Measurements from ENCODE around the gene SDHB. TPM values are rescaled to one million over a fixed set of nuclear protein-coding genes. Genes with fewer than 3 reads are reported as not detected.
"Not testable (repeated sequence)": the region's sequence is repeated elsewhere in the genome, so short reads cannot be mapped to it uniquely, and the experiment has no call there.

SDHB gene
- total RNA-seq, 6 donors from 2014 or later, result 37.7 to 98.7 (median 74.8) TPM

- H3K4me3 ChIP-seq, result no peak overlapping the region
- H3K4me1 ChIP-seq, result peaks cover 0 to 8% (median 1%) of the 10 kb centered on the region in 4 donors
- H3K27me3 ChIP-seq, result no peaks in the 10 kb centered on the region
- WGBS, 2 donors, result 66 to 73% methylated on average over 10 to 11 of the region's 11 CpGs
- H3K27ac ChIP-seq, result peak overlapping the region in 3 of 4 donors; percentile 61 to 80 (median 77)
- H3K9me3 ChIP-seq, result peaks cover 0 to 7% (median 2%) of the 10 kb centered on the region in 4 donors
- TF ChIP-seq POLR2AphosphoS5 (IDR thresholded peaks at IDR 0.05), result peak in 1 of 2 donors; percentile 46
- TF ChIP-seq POLR2A (IDR thresholded peaks at IDR 0.05), result no peak
- DNase-seq (no peak), ATAC-seq (ENCODE audit: low FRiP score in 2 of 2) (peak in 1 of 2 donors; percentile 51)
- H3K36me3 ChIP-seq, result no peaks in the 10 kb centered on the region
These were observed 12.7 kb upstream of the SDHB start for GRCh38 chr1:17066361-17067068.

- H3K27me3 ChIP-seq, result no peaks in the 10 kb centered on the region
- no peak for ATAC-seq (ENCODE audit: low FRiP score in 2 of 2)
- H3K36me3 ChIP-seq, result no peaks in the 10 kb centered on the region
- H3K9me3 ChIP-seq, result peaks cover 0 to 7% (median 2%) of the 10 kb centered on the region in 4 donors
- peak in 1 of 2 donors; percentile 45 for DNase-seq
- WGBS, 2 donors, result 64 to 76% methylated on average over 7 of the region's 7 CpGs
- peaks cover 0 to 8% (median 1%) of the 10 kb centered on the region in 4 donors for H3K4me1 ChIP-seq
- no peak overlapping the region for H3K4me3 ChIP-seq
- H3K27ac ChIP-seq, result peak overlapping the region in 3 of 4 donors; percentile 61 to 80 (median 77)
- TF ChIP-seq POLR2A (IDR thresholded peaks at IDR 0.05), result no peak
- no peak for TF ChIP-seq EP300 (IDR thresholded peaks at IDR 0.05)
- no peak for TF ChIP-seq POLR2AphosphoS5 (IDR thresholded peaks at IDR 0.05)
- TF ChIP-seq, protein P1, sequence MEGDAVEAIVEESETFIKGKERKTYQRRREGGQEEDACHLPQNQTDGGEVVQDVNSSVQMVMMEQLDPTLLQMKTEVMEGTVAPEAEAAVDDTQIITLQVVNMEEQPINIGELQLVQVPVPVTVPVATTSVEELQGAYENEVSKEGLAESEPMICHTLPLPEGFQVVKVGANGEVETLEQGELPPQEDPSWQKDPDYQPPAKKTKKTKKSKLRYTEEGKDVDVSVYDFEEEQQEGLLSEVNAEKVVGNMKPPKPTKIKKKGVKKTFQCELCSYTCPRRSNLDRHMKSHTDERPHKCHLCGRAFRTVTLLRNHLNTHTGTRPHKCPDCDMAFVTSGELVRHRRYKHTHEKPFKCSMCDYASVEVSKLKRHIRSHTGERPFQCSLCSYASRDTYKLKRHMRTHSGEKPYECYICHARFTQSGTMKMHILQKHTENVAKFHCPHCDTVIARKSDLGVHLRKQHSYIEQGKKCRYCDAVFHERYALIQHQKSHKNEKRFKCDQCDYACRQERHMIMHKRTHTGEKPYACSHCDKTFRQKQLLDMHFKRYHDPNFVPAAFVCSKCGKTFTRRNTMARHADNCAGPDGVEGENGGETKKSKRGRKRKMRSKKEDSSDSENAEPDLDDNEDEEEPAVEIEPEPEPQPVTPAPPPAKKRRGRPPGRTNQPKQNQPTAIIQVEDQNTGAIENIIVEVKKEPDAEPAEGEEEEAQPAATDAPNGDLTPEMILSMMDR (IDR thresholded peaks at IDR 0.05), result no peak
These were observed 11.8 kb upstream of the SDHB start for GRCh38 chr1:17065666-17066065.

- not testable (repeated sequence) for H3K27me3 ChIP-seq, H3K4me1 ChIP-seq
These were observed 8.9 kb upstream of the SDHB start for GRCh38 chr1:17062751-17063150.

DNA sequence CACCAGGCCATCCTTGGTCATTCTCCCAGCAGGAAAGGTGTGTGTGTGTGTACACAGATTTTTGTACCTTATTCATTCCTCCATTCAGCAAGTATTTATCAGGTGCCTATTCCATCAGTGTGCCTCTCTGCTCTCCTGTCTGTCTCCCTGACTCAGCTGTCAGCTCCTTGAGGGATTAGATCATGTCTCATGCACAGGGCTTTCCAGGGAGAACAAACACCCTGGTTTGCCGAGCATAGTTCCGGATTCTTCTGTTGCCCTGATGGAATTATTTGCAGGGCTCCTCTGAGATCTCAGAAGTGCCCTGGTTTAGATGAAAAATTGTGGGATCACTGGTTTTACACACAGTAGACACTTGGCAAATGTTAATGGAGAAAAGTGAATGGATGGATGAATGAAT lies 8.1 kb upstream of the SDHB start:
- no peak for ATAC-seq (ENCODE audit: low FRiP score in 2 of 2)
- DNase-seq, result no peak
- Histone ChIP-seq H3K27me3 (no peaks in the 10 kb centered on the region), H3K9me3 (peaks cover 0 to 7% (median 2%) of the 10 kb centered on the region in 4 donors), H3K4me1 (peaks cover 0 to 8% (median 4%) of the 10 kb centered on the region in 4 donors), H3K4me3 (no peak overlapping the region), H3K27ac (peak overlapping the region in 2 of 4 donors; percentile 30 to 70), H3K36me3 (no peaks in the 10 kb centered on the region)
- 66 to 74% methylated on average over 2 of the region's 2 CpGs for WGBS, 2 donors
- TF ChIP-seq POLR2AphosphoS5 (IDR thresholded peaks at IDR 0.05), result no peak
- no peak for TF ChIP-seq EP300 (IDR thresholded peaks at IDR 0.05)
- no peak for TF ChIP-seq POLR2A (IDR thresholded peaks at IDR 0.05)
- TF ChIP-seq, protein P1 (IDR thresholded peaks at IDR 0.05), result no peak

More at GRCh38 chr1:17062751-17063150, 8.9 kb upstream of the SDHB start:
- not testable (repeated sequence) for H3K36me3 ChIP-seq; H3K9me3 ChIP-seq; ATAC-seq (ENCODE audit: low FRiP score in 2 of 2); H3K4me3 ChIP-seq; DNase-seq
- H3K27ac ChIP-seq, result peak overlapping the region in 2 of 4 donors; percentile 35 to 45
- 67 to 77% methylated on average over 7 of the region's 7 CpGs for WGBS, 2 donors

- TF ChIP-seq POLR2AphosphoS5 (IDR thresholded peaks at IDR 0.05) (no peak), POLR2A (IDR thresholded peaks at IDR 0.05) (no peak), EP300 (IDR thresholded peaks at IDR 0.05) (no peak)
- TF ChIP-seq, protein P1 (IDR thresholded peaks at IDR 0.05), result no peak
- Histone ChIP-seq H3K9me3 (peaks cover 0 to 7% (median 2%) of the 10 kb centered on the region in 4 donors), H3K4me3 (no peak overlapping the region), H3K36me3 (no peaks in the 10 kb centered on the region), H3K4me1 (peaks cover 0 to 8% (median 4%) of the 10 kb centered on the region in 4 donors), H3K27me3 (no peaks in the 10 kb centered on the region), H3K27ac (peak overlapping the region in 2 of 4 donors; percentile 30 to 70)
- WGBS, 2 donors, result 62 to 69% methylated on average over 3 of the region's 3 CpGs
- ATAC-seq (ENCODE audit: low FRiP score in 2 of 2), result no peak
- no peak for DNase-seq
These were observed 7.7 kb upstream of the SDHB start for GRCh38 chr1:17061486-17061885.

Data from upper lobe of left lung (tissue), 6 donors.